GM15510 (cell line): ENCODE results near the gene AQR.

Source experiments
- POLR2A ChIP-seq: IDR thresholded peaks from 3 replicates; pipeline ENCODE4 v1.6.1; 2011; ENCODE audit warnings: borderline replicate concordance; ENCODE audit not compliant: insufficient read length; ENCODE audit errors: extremely low read depth

Gene AQR

DNA sequence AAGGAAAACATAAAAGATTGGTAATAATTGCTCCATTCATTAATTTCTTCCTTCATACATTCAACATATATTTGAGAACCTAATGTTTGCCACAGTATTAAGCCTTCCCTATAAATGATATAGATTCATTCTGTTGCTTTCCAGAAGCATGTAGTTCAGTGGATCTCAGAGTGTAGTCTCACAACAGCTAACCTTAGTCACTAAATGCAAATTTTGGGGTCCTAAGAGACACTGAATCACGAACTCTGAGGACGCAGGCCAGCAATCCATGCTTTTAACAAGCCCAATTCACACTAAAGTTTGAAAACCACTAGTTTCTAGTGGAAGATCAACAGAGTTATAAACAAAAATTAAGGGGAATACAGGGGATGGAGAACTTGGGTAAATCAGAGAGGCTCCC lies 7.2 kb upstream of the AQR start:
- TF ChIP-seq POLR2A, result no peak

DNA sequence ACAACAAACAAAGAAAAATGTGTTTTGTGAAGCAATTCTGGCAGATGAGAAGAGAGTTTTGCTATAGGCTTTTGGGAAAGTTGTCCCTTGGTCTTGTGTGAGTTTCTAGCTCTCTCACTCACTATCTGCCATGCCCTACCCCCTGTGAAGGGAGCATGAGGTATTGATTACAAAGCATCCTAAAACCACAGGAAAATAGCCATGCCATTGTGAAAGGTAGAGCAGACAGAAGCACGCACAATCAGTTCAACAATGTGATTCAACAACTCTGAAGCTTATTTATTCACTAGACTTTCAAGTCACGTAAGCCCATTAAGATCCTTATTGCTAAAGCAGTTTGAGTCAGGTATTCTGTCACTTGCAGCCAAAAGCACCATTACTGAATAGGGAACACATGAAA lies 6.5 kb upstream of the AQR start:
- no peak for TF ChIP-seq POLR2A

DNA sequence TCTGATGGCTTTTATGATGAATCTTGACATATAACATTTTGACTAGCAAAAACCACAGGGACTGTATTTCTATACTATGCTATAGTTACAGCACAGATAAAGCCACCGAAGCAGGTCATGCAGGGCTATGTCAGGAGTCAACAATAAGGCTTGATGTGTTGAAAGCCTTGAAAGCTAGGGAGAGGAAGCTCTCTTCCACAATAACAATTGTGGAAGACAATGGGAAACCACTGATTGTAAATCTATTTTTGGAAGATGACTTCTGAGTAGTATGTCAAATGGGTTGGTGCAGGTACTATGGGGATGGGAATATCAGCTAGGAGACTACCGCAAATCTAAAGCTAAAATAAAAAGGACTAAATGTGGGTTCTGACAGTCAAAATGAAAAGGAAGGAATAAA lies 4.0 kb upstream of the AQR start:
- no peak for TF ChIP-seq POLR2A

DNA sequence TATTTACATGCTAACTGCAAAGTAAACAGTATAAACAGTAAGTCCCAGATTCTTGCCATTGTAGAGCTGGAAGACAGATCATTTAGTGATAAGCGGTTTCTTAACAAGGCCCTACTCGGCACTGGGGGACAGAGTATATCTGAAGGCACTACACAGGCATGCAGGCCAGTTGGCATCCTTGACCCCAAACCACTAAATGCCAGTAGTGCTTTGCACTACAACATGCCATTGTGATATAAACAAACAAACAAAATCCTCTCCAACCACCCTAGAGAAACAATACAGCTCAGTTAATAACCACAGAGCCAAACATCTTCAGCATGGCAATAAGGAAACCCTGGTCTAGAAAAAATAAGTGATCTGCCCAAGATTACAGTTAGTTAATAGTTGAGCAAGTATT lies 5.3 kb downstream of the AQR start:
- no peak for TF ChIP-seq POLR2A

DNA sequence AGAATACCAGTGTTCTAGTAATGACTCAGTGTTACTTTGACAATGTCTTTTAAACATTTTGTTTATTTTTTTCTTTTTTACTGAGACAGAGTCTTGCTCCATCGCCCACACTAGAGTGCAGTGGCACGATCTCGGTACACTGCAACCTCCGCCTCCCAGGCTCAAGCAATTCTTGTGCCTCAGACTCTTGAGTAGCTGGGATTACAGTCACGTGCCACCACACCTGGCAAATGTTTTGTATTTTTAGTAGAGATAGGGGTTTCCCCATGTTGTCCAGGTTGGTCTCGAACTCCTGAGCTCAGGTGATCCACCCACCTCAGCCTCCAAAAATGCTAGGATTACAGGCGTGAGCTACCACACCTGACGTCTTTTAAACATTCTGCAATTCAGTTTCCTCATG lies 15.7 kb downstream of the AQR start:
- TF ChIP-seq POLR2A, result no peak

DNA sequence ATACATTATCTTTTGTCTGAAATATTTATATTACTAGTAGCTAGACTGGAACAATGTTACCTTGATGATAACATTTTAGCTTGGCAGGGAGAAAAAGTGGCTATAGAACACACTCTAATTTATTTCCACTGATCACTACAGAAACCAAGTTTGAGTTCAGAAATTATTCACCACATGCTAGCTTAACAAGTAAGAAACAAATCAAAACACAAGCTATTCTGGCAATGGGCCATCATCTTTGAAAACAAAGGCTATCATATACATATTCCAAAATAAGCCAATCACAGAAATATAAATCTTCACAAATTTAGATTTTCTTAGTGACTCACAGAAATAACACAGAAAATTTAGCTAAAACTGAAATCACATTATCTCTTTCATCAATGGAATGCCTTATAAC lies 17.1 kb downstream of the AQR start:
- TF ChIP-seq POLR2A, result no peak

DNA sequence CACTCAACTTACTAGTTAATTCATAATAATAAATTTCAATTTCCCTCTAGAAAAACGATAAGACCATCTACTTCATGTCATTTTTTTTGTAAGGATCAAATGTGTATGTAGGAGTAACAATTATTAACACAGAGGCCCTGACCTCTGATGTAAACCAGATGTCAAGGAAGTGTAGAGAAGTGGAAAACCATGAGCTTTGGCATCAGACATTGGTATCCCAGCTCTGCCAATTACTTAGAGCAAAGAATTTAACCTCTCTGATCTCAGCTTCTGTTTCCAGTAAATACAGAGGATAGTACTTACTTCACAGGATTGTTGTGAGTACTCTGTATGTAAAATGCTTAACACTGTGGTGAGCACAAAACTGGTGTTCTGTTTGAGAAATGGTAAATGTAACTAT lies 17.5 kb downstream of the AQR start:
- no peak for TF ChIP-seq POLR2A

DNA sequence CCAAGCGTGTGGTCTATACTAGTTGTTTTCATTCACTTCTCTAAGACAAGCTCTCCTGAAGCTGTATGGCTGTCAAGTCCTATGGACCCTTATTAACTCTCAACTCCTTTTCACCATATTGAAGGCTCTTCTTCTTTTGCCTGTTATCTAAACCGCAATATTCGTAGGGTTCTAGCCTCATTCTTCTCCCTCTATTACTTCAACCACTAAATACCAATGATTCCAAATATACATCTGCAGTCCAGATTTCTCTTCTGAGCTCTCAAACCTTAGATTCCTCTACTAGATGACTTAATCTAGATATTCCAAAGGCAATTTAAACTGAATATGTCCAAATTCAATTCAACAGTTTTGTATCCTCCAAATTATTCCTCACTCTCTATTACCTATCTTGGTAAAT lies 24.6 kb downstream of the AQR start:
- no peak for TF ChIP-seq POLR2A

DNA sequence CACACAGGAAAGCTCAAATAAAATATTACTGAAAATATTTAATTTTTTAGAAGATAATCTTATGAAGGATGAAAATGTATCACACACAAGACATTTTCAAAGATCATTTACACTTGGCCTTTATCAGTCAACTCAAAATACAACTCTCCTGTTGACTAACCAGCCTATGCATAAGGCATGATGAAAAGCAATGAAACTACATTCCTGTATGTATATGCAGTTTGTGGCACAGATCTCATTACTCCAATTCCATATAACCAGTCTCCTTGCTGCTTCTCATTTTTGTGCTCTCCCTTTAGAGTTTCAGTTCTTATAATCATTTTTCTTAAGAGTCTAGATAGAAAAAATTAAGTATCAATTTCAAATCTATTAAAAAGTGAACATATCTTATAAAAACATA lies 25.8 kb downstream of the AQR start:
- TF ChIP-seq POLR2A, result no peak

DNA sequence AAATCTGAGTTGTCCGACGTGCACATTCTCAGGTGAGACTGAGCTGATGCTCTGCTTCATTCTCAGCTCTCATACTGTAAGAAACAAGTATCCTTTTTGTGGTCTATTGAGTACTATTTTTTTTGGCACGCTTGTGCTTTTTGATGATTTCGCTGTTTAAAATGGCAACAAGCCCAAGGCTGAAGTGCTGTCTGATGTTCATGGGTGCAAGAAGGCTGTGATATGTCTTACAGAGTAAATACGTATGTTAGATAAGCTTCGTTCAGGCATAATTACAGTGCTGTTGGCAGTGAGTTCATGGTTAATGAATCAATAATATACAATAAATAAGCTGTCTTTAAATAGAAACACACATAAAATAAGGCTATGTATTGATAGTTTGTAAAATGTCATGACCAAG lies 27.2 kb downstream of the AQR start:
- TF ChIP-seq POLR2A, result no peak

DNA sequence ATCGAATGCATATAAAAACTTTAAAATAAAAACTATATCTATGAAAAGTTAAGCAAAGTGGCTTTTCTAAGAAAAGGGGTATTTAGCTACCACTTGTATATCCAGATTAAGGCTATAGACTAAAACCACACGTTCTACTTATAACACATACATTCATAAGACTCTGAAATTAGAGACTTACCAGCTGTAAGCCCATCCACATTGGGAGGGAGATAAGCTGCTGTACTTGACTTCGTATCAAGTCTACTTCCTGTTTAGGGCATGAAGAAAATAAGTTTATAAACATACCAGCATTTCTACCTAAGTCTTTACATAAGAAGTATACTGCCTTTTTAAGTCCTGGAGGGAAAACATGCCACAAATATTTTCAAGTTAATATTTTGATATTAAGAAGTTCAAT lies 27.7 kb downstream of the AQR start:
- TF ChIP-seq POLR2A, result no peak

DNA sequence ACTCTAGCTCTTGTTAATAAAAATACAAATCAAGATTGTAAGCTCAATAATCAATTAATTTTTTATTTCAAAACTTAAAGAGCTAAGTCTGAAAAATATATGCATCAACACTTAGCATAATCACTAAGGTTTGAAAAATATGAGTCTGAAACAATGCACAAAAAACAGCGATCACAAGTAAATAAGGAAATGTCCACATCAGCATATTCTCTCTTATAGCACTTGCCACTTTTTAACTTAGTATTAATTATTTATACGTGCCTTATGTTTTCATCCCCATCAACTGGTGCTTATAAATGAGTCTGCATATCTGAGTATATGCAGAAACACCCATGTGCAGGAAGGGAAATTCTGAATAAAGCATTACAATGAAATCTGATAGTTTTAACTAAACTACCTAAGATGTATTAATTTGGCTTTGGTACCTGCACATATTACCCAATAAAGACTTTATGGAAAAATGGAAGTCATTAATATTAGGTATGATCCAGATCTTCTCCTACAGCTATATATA lies 28.3 kb downstream of the AQR start:
- no peak for TF ChIP-seq POLR2A

DNA sequence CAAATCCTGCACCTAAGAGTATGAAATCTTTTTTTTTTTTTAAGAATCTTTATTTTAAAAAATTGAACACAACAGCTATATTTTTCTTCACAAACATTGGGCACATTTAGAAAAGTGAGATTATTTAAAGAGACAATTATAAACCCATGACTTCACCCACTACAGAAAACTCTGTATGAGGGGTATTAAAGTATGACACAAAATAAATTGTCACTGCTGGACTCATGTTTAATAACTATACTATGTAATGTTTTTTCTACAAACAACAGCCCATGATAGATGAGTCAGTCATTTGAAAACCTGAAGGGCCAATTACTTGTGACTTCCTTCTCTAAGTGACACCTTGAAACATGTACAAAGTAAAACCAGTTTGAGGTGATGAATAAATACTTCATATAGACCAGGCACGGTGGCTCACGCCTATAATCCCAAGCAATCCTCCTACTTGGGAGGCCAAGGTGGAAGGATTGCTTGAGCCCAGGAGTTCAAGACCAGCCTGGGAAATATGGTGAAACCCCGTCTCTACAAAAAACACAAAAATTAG lies 36.0 kb downstream of the AQR start:
- TF ChIP-seq POLR2A, result no peak

DNA sequence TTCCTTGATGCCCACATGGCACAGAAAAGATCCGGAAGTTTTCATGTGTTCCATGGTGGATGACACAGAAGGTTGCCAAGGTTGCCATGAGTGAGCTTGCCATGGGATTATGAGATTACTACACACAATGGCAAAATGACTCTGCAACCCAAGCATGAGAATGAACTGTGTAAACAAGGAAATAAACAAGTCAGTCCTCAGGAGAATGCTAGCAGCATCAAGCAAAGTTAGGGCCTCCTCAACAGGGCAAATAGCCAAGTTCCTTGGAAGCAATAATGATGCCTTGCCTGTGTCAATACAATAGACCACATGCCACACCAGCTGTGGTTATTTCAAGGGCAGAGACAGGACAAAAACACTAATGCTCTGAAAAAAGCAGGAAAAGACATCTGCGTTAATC lies 41.8 kb downstream of the AQR start:
- no peak for TF ChIP-seq POLR2A

DNA sequence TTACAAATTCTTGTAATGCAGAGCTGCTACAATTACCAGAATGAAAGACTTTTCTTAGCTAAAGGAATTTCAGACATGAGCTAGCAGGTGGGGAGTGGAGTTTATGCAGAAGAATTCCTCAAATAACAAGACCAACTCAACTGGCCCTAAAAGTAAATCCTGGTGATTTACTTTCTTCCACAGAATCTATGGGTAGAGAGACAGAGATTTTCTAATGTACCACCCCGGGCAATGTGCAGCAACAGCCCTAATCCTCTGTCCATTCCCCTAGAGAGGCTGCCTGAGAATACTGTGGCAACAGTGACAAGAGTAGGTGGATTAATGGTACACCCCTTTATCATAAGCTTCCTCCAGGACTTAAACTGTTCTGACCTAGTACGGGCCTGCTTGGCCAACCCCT lies 55.2 kb downstream of the AQR start:
- no peak for TF ChIP-seq POLR2A

DNA sequence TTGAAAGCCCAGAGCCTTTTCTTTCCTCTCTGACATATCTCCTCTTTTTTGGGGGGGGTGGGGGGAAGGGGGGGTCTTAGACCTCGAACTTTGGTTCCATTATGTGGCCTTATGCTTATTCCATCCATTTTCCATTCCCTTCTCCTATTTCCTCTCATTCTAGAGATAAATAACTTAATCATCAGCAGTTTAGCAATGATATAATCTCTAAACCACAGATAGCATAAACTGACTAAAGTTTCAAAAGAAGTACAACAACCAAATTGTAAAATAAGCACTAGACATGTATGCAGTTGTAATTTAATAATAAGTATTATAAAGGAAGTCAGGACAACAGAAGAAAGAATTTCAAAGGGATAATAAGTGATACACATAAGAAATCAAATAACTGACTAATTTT lies 64.5 kb downstream of the AQR start:
- no peak for TF ChIP-seq POLR2A

DNA sequence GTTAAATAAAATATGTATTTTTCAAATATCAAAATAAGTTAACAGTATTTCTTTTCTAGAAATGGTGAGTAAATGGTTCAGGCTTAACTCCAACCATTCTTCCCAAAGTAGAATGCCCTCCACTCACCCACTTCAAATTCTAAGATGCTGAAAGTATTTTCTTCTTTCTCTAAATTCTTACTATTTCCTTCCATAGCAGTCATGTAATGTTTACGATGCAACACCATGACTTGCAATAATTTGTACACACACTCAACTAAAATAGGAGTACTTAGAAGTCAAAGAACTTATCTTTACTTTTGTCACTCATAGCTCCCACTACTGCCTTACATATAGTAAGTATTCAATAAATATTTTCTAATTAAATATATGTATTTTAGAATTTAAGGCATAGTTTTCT lies 65.0 kb downstream of the AQR start:
- no peak for TF ChIP-seq POLR2A

DNA sequence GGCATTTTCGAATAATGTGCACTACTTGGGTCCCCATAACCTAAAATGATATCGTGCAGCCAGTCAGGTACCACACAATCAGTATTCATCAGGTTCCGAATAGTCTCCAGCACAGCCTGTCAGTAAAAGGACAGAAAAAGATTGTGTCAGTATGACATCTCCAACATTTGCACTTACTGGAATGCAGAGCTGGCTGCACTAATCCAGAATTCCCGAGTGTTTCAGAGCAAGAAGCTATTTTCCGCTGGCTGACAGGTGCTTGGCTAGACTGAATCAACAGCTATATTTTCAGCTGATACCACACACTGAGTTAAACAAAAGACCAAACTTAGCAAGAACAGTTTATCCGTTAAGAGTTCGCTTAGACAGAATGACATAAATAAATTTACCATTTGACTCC lies 68.8 kb downstream of the AQR start:
- TF ChIP-seq POLR2A, result no peak

DNA sequence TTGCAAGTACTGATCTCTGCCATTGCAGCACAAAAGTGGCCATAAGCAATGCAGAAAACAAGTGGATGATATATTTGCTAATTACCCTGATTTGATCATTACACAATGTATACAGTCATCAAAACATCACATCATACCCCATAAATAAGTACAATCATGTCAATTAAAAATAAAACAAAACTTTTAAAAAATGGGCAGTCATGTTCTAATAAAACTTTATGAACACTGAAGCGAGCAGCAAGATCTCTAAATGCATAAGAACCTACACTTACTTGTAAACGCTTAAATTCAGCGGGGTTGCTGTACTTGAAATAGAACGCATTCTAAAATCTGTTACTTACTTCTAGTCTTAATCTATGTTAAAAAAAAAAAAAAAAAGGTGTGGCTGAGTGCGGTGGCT lies 73.4 kb downstream of the AQR start:
- TF ChIP-seq POLR2A, result no peak

DNA sequence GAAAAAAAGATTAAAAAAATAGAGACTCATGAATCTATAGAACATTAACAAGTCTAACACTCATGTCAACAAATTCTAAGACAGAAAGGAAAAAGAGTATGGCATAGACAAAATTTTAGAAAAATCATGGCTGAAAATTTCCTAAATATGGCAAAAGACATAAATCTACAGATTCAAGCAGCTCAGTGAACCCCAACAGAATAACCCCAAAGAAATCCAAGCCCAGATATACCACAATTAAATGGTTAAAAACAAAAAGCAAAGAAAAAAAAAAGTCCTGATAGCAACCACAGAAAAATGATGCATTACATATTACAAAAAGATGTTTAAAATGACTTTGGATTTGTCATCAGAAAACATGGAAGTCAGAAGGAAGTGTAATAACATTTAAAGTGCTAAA lies 75.6 kb downstream of the AQR start:
- TF ChIP-seq POLR2A, result no peak
